ENCODE data around the gene LRCH2.

- TF ChIP-seq POLR2A (IDR thresholded peaks at IDR 0.05) (no peak), CTCF (IDR thresholded peaks at IDR 0.05) (no peak), EP300 (IDR thresholded peaks at IDR 0.05; ENCODE audit: low read depth) (no peak), POLR2AphosphoS5 (IDR thresholded peaks at IDR 0.05) (no peak)
Observed at GRCh38 chrX:115177932-115178331, 56.0 kb downstream of the LRCH2 start.

All from transverse colon (tissue), 4 donors.